Measurements from ENCODE around the gene DGAT2.
A peak's percentile ranks its signal among the peaks of the same experiment; 100 is the strongest.

DGAT2 gene

DNA sequence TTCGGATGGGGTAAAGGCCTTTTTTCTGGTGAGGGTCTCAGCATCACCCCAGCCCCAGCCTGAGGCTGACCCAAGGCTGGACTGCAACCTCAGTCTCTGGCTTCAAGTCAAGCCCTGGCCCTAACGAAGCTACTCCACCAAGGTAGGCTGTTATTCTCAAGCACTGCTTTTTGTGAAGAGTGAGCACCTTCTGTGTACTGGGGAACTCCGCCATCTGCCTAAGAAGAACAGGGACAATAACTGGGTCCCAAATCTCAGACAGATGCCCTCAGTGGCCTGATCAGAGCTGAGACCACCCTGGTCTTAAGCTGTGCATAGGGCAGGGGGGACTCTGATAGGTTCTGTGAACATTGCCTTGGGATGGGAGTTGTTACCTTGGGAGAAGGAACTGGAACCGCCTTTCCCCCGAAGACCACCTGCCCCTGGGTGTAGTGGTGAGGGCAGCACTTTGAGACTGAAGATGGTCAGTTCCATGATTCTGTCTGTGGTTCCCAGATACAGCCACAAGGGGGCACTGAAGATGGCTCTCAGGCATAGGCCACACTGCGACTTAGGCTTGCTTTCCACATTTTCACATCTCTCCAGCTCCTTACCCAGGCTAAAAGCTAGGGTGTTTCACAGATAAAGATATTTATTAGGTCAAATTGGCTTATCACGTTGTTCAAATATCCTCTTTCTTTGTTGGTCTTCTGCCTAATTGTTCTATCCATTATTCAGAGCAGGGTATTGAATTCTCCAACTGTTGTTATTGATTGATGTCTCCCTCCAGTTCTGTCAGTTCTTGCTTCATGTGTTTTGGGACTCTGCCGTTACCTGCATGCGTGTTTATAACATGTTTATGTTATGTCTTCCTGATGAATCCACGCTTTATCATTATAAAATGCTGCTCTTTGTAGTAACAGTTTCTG, 34.6 kb downstream of the DGAT2 start:
- DNase-seq: peak in 3 of 4 experiments; percentile 26 to 58 (median 40)

DNA sequence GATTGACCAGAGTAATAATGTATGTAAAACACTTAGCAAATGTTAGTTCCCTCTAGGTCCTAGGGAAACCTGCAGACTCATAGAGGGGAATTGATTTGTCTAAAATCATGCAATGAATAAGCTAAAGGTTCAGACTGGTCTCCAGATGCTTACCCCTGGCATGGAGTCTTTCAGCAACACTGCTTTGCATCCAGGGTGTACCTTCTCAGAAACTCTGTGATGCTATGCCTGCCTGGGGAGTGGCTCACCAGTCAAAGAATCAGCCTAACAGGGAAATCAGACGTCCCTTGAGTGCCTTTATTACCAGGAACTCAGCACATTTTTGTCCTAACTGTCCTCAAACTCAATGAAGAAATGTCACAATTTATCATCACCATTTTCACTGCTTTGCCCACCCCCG, 40.5 kb downstream of the DGAT2 start:
- no peak for DNase-seq

DNA sequence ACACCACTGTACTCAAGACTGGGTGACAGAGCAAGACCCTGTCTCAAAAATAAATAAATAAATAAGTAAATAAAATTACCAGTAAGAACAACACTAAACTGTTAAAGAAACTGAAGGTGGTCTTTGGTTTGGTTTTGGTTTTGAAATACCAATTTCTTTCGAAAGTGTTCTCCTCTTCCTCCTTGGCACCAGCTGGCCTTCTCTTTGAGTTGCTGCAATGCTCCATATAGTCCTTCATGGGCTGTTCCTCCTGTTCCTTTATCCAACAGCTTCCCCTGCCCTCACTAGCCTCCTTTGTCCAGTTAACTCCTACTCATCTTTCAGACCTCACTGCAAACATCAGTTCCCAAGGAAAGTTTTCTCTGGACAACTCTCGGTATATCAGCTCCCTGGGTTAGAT, 41.4 kb downstream of the DGAT2 start:
- DNase-seq: no peak

DNA sequence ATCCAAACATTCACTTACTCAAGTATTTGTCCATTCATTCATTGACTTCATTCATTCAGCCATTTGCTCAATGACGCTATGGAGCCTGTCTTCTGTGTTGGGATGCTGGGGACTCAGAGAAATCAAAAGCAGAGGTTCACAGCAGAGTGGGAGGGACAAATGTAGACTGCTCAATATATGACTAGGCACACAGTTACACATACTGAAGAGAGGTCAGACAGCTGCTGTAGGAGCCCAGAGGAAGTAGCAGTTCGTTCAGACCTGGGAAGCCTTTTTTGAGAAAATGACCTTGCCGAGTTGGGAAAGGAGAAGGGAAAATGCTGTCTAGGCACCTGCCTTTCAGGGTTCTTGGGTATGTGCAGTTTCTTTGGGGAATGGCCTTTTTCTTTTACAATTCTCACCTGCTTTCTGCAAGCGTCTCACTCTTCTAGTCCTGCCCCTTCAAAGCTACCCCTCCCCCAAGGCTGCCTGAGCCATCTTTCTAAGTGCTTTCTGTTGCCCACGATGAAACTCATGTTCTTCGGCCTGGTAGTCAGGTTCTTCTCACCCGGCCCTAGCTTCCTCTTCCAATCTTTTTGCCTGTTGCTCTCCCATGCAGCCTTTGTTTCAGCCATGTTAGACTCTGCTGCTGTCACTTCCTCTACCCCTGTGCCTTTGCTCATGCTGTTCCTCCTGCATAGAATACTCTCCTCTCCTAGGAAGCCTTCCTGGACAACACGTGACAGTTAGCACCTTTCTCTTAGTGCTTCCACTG, 42.2 kb downstream of the DGAT2 start:
- no peak for DNase-seq

DNA sequence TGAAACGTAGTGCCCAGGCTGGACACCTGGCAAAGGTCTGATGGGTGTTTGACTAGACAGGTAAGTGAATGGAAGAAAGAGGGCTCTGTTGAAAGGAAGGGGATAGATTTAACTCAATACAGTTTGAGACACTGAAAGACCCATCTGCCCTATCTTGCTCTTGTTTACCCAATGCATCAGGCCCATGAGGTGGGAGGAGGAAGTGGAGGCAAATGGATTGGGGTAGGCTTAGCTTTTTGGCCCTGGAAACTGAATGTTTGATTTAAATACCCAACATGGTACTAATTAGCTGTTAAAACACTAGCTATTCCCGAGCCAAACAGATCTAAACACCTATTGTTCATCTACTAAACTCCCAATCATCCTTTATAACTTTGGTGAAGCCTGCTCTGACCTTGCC, 42.9 kb downstream of the DGAT2 start:
- no peak for DNase-seq

DNA sequence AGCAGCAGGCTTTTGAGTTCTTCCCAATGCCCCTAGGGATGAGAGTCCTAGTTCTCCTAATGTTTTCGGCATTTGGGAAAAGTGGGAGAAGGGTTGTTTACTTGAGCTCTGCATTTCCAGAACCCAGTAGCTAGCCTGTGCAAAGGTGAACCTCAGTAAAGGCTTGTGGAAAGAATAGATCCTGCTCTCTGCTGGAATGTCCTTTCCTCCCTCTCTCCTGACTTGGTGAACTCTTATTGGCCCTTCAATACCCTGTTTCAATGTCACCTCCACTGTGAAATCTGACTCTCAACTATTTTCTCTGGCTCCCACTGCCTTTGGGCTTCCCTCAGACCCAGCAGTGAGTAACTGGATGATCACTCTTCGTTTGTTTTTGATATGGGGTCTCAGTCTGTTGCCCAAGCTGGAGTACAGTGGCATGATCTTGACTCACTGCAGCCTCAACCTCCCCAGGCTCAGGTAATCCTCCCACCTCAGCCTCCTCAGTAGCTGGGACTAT, 44.0 kb downstream of the DGAT2 start:
- no peak for DNase-seq

DNA sequence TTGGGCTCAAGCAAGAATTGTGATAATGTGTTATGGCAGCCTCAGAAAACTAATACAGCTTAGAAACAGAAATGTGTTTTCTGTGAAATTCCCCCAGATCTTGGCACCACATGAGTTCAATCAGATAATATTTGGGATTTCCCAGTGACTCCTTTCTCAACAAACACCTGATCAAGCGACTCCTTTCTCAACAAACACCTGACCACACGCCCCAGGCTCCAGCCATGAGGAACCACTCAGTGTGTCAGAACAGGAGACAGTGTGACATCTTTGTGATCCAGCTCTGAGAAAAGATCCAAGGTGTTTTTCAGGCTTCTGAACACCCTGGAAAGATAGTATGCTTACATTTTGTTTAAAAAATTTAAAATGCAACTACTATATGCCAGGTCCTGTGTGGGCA, 44.5 kb downstream of the DGAT2 start:
- DNase-seq: no peak

DNA sequence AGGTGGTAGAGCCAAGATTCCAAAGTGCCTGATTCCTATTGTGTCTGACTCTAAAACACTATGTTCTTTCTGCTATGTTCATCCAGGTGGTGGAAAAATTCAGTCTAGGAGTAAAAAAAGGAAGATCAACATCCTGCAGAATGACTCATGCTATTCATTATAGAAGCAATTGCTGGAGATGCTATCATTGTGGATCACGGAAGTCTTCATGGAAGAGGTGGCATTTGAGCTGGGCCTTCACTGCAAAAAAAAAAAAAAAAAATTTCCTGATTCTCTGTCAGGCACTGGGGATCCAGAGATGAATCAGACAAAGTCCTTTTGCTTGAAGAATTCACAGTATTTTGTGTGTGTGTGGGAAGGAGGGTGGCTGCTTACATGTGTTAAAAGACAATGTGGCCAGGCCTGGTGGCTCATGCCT, 45.1 kb downstream of the DGAT2 start:
- no peak for DNase-seq

DNA sequence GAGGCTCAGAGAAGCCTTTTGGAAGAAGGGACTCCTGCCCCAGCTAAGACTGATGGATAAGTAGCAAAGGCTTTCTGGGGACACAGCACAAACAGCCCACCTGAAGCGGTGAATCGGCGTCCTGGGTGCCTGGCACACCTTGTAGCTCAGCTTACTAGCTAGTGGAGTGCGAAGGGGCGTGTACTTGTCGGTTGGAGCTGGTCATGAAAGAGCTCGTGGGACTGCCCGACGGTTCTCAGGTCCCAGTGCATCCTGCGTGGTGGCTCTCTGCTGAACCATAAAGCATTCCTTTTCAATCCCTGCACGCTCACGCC, 45.7 kb downstream of the DGAT2 start:
- no peak for DNase-seq

DNA sequence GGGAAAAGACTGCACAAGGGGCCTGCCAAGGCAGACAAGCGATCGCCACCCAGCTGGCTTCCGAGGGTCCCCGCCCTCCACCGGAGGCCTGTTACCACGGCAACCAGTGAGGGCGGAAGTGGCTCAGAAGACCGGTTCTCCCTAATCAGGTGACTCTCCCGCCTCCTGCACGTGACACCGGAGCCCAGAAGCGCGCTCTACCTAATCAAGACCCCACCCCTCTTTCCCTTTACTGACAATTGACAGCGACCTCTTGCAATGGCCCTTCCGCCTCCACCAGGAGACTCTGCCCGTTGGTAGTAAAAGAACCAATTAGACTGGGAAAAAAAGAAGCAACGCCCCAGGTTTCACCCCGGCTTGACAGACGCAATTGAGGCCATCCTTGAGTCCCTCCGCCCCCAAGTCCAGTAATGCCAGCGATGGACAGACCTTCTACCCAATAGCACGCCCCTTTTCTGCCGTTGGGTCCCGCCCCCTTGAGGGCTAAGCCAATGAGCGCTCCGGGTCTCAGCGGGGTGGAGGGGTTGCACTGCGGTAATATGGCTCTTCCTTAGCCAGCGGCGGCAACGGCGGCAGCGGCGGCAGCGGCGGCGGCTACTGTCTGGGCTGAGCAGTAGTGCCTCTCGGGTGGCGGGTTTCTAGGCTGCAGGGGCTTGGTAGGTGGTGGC, 46.2 kb downstream of the DGAT2 start, which contains the start of gene UVRAG:
Gene UVRAG, plus strand, starts transcription at position 534 of the 668 bp plus-strand sequence. CDS start 198 bp downstream, outside the sequence.
- DNase-seq: peak; percentile 90 to 95 (median 94)

DNA sequence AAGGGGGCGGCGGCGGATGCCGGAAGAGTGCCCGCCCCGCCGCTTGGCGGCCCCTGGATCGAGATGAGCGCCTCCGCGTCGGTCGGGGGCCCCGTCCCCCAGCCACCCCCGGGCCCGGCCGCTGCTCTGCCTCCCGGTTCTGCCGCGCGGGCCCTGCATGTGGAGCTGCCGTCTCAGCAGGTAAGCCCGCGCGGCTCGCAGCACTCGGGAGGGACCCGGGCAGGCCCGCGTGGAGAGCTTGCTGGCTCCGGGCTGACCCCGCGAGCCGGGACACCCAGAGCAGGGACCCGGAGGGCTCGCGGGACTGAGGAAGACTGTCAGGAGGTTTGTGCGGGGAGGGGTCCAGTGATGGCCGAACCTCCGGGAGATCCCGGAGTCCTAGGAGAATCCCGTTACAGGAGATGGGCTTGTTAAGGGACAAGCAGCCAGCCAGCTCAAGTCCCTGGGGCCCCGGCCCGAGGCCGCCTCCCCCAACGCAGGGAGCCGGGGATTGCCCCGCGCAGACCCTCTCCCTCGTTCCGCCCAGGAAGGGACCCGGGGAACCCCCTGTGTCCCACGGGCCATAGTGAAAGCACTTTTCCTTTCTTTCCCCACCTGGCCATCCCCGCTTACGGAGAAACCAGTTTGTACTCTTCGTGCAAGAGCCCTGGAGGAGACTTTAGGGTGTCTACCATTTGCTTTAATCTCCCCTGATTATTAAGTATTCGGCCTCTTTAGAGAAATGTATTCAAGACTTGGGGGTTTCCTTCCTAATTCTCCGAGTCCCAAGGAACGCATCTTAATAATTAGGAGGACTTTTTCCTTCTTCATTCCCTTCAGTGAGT, 47.0 kb downstream of the DGAT2 start:
- peak in 1 of 4 experiments; percentile 21 for DNase-seq

DNA sequence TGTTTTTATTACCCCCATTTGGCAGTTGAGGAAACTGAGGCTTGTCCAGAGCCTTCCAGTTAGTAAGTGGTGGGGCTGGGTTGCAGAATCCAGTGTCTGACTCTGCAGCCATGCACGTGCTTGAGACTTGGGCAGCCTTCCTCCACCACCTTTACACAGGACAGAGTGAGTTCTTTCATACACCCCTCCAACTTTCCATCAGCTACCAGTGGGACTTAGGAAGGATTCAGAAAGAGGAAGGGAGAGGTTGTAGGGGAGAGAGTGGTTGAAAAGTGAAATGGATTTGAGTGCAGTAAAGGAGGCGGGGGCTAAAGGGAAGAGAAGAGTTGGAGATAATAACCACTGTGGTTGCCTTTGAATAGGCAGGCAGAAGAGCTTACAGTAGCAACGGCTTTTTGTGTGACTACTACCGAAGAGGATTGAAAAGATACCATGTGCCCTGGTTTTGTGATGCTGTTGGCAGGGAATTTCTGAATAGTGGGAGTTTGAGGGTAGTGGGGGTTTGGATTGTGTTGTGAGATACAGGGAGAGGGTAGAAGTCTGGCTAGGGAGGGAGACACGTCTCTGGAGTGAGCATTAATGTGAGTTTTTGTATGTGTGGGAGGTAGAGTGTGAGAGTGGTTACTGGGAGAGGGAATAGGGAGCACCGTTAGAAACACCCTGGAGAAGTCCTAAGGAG, 48.1 kb downstream of the DGAT2 start:
- no peak for DNase-seq

DNA sequence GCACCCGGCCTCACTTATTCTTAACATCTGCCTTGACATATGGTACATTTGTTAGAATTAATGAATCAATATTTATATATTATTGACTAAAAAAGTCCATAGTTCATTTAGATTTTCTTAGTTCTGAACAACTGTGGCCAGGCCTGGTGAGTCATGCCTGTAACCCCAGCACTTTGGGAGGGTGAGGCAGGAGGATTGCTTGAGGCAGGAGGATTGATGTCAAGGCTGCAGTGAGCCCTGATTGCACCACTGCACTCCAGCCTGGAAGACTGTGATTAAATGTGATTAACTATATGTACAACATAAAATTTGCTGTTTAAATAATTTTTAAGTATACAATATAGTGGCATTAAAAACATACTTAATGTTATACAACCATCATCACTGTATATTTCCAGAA, 52.1 kb downstream of the DGAT2 start:
- no peak for DNase-seq

DNA sequence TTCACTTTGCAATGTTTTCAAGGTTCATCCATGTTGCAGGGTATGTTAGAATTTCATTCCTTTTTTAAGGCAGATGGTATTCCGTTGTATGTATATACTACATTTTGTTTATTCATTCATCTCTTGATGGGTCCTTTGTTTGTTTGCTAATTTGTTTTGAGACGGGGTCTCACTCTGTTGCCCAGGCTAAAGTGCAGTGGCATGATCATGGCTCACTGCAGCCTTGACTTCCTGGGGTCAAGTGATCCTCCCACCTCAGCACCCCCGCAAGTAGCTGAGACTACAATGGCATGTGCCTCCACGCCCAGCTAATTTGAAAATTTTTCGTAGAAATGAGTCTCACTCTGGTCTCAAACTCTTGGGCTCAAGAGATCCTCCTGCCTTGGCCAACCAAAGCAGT, 52.6 kb downstream of the DGAT2 start:
- no peak for DNase-seq

DNA sequence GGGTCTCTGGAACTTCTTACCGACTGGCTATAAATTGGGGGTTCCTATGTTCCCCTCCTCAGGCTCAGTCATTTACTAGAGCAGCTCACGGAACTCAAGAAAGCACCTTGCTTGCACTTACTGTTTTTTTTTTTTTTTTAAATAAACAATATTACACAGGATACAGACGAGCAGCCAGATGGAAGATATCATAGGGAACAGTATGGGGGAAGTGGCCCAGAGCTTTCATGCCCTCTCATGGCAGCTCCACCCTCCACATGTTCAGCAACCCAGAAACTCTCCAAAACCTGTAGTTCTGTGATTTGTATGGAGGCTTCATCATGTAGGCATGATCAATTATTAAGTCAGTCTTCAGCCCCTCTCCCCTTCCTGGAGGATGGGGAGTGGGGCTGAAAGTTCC, 54.0 kb downstream of the DGAT2 start:
- no peak for DNase-seq

DNA sequence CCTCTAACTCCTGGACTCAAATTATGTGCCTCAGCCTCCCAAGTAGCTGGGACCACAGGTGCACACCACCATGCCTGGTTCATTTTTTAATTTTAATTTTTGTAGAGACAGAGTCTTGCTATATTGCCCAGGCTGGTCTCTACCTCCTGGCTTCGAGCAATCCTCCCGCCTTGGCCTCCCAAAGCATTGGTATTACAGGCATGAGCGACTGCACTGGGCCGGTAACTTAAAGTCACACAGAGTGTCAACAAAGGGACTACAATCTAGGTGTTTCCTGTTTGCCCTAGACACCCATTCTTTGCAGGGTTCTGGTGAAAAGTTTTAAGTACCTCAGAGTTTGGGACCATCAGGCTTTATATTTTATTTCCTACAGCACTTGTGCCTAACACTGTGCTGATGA, 54.8 kb downstream of the DGAT2 start:
- DNase-seq: no peak

DNA sequence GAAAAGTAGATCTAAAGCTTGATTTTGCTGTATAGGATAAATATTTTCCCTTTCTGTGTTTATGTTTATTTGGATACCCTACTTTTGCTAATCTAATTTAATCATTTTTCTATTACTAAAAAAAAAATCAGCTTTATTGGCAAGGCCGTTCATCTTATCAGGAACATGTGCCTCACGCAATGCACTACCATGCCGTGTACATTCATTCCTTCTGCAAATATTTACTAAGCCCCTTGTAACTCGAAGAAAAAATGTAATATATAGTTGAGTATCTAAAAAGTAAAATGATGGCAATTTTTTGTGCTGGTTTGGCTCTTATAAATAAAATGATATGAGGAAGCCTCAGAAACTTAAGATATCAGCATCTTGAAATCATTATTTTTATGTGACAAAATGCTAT, 55.4 kb downstream of the DGAT2 start:
- no peak for DNase-seq

DNA sequence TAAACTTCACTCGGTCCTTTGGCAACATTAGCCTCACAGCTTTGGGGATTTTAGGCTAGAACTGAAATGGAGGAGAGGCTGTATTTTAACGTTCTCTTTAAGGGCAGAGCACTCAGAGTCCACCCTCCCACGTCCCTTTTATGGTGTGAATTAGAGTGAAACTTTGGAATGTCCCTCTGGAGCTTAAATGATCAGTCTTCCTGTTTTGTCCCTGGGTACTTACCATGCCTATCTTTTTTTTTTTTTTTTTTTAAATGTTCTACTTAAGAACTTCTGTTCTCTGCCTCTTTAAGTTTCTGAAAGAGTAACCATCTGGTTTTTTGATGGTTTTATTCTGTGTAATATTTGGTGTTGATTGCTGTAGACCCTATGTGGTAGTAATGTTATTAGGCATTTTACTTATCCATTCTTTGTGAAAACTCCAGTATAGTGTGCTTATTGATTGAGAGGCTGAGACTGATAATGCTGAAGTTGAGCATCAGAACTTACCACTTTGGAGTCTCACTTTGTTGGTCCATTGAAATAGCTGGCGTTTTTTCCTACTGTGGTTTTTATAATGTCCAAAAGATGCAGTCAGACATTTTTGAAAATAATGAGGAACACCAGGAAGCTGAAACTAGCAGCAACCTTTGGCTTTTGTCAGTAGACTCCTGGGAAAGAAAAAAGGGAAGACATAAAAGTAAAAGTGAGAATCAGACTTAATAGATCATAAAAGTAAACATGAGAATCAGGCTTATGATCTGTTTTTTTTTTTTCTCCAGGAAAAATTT, 58.1 kb downstream of the DGAT2 start:
- DNase-seq: no peak

DNA sequence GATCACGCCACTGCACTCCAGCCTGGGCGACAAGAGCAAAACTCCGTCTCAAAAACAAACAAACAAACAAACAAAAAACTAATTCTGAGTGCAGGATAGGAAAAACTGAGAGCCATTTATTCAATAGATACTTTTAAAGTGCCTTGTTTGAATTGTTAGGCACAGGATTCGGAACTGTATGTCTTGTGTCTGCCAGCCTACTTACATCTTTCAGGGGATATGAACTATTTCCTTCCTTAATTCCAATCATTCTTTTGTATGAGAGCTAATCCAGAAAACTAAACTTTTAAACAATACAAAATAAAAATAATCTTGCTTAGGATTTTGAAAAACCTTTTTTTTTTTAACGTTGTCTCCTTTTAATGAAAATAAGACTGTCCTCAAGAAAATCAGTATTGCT, 59.0 kb downstream of the DGAT2 start:
- no peak for DNase-seq

DNA sequence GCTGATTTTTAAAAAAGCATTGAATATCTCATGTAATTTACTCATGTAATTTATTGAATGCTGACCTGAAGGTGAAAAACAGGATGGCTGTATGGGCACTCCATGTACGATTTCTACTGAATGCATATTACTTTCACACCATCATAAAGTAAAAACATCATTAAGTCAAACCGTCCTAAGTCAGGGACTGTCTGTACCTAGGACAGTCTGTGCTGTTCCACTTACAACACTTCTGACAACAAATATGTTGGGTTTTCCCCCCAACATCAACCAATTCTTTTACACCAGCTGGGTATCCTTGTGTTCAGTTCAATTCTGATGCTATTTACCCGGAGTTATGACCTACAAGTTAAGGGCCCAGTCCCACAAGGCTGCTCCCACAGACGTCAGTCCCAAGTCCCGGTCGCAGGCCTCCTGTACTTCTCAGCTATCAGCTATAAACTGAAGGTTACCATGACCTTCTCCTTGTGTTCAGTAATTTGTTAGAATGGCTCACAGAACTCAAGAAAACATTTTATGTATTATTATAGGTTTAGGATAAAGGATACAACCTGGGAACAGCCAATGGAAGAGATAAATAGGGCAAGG, 63.4 kb downstream of the DGAT2 start:
- DNase-seq: no peak

DNA sequence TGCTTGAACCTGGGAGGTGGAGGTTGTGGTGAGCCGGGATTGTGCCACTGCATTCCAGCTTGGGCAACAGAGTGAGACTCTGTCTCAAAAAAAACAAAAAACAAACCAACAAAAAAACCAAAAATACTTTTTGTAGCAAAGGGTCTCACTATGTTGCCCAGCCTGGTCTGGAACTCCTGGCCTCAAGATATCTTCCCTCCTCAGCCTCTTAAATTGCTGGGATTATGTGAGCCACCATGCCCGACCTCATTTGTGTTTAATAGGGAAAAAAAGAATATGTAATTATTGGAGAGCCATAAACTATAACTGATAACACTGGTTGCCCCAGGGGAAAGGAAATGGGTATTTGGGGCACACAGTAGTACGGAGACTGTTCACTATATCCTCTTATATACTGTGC, 66.2 kb downstream of the DGAT2 start:
- no peak for DNase-seq

All from activated naive CD4-positive, alpha-beta T cell (primary cell).